Fibroblast of lung (primary cell): Measurements from ENCODE around the gene RRBP1.

Source experiments
- CTCF ChIP-seq, 2 donors: IDR thresholded peaks in 1 of 2; conservative IDR thresholded peaks in 1 of 2; 1 replicate in 1 of 2; 2 replicates in 1 of 2; pipeline ENCODE4 v1.5.1; 2011 to 2012; ENCODE audit warnings: low read length in 2 of 2, control low read depth in 1 of 2, inconsistent platforms in 1 of 2, low read depth in 1 of 2, mild to moderate bottlenecking in 1 of 2
- EZH2 ChIP-seq: IDR thresholded peaks from 2 replicates; pipeline ENCODE4 v1.5.1; 2012; ENCODE audit warnings: low read length, control low read depth, mild to moderate bottlenecking; ENCODE audit errors: missing control alignments

GRCh38 chr20:17674722-17675518, 7.1 kb downstream of the RRBP1 start:
- no peak for TF ChIP-seq CTCF (conservative IDR thresholded peaks at IDR 0.05 in 1 of 2, IDR thresholded peaks at IDR 0.05 in 1 of 2; ENCODE audit: low read depth in 1 of 2, low read length in 2 of 2)
- TF ChIP-seq EZH2, result no peak
